ENCODE results near the gene COPZ1.

The COPZ1 gene

GRCh38 chr12:54379398-54380201 lies 54.7 kb downstream of the COPZ1 start:
- peak; percentile 86 to 88 for DNase-seq

- no peak for DNase-seq
Observed at GRCh38 chr12:54381136-54381535, 56.2 kb downstream of the COPZ1 start.

DNA sequence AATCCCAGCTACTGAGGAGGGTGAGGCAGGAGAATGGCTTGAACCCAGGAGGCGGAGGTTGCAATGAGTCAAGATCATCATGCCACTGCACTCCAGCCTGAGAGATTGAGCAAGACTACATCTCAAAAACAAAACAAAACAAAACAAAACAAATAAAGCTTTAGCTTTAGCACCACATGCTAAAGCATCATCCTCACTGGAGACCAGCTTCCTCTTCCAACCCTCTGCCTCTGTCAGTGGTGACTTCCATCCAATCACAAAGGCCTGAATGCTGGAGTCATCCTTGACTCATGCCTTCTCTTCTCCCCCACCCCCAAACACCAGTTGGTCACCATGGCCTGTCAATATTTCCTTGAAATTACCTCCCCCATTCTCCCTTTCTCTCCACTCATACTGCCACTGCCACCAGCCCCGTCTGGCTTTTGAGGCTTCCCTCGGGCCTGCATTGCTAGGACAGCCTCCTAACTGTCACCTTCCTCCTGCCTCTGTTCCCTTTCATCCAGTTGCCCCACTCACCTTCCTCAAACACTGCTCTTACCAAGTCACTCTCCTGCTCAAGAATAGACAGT lies 58.2 kb downstream of the COPZ1 start:
- DNase-seq, result peak in 1 of 2 donors; percentile 79

GRCh38 chr12:54384591-54385041 lies 59.7 kb downstream of the COPZ1 start, which contains the start of gene ZNF385A:
Gene ZNF385A (minus strand): TSS chr12:54384733. CDS start chr12:54384514, 219 bp downstream.
- peak in 1 of 2 donors; percentile 75 for DNase-seq

GRCh38 chr12:54385251-54385914 lies 60.5 kb downstream of the COPZ1 start:
- DNase-seq, result peak in 1 of 2 donors; percentile 59

GRCh38 chr12:54386403-54387113 lies 61.6 kb downstream of the COPZ1 start:
- no peak for DNase-seq

DNA sequence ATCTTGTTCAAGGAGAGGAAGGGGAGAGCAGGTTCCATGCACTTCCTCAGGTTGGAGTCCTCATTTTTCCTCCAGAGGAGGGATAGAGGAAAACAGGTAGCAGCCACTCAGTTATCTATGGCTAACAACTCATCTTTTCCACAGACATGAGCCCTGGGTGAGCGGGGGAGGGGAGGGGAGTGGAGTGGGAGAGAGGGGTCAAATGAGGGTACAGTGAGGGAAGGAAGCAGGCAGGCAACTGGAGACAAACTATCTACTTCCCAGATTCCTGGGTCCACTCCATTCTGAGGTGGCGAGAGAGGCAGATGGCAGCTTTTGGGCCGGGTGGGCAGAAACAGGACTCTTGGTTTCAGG lies 62.2 kb downstream of the COPZ1 start:
- no peak for DNase-seq

DNA sequence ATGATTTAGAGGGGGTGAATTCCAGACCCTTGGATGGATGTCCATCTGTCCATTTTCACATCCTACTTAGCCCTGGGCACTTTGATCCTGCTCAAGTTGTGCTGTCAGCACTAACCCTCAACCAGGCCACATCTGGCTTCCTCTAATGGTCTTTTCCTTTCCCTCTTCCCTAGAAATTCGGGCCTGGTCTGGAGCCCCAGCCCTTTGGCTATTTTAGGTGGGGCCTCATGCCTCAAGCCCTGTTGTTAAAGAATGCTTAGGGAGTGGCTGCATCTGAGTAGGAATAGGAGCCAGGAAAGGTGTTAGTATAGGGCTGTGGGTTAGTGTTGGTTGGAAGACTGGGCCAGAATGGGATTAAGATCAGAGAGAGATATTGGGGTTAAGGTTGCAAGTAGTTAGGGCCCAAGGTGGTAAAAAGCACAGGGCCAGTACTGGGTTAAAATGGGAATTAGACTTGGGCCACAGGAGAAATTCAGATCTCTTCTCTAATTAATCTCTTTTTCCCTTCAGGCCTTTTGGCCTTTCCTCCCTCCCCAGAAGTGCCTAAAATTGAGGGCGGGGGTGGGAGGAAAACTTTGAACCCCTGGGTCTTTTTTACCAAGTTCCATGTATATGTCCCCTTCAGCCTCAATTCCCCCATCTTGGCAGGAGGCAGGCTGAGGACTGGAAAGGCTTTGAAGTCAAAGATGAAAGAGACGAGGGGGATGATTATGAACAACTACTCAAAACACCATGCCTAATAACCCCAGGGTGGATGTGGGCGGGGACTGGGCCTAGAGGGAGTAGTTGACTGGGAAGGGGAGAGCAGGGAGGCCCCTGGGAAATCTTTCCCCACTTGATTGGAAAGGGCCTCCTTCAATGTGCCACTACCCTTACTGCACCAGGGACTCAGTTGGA lies 63.6 kb downstream of the COPZ1 start:
- no peak for DNase-seq

DNA sequence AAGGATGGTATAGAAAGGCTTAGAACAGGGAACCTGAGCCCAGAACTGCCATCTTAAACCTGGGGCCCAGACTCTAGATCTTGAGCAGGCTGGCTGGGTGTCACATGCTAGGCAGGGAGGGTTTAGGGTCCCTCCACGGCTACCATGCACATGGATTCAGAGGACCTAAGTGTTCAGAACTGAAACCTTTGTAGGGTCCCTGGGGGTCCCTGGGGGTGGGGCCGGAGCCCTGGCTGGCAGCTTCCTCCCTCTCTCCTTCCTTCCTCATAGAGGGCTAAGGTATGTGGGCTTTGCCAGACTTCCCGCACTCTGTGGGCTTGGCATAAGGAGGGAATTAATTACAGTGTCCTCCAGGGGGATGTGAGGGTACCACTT lies 64.2 kb downstream of the COPZ1 start:
- DNase-seq, result no peak

- DNase-seq, result no peak
Observed at GRCh38 chr12:54389607-54390175, 64.8 kb downstream of the COPZ1 start.

DNA sequence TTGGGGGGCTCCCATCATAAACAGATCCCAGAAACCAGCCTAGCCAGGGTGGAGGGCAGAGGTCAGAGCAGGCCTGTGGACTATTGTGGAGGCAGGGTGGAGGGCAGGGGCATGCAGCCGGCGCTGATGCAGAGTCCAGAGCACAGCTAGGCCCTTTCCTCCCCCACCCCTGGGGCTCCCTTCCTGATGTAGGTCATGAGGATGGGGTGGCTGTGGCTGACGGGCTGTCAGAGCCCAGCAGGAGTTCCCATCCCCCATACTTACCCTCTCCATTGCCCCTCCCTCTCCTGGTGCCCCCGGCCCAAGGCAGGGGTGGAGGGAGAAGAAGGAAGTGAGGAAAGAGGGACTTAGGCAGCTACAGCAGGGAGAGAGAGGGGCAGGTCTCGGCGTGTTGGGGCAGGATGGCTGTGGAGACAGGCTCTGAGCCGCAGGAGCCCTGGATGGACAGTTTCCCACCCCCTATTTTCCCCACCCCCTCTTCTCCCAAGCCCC lies 65.3 kb downstream of the COPZ1 start:
- DNase-seq, result peak in 1 of 2 donors; percentile 11

DNA sequence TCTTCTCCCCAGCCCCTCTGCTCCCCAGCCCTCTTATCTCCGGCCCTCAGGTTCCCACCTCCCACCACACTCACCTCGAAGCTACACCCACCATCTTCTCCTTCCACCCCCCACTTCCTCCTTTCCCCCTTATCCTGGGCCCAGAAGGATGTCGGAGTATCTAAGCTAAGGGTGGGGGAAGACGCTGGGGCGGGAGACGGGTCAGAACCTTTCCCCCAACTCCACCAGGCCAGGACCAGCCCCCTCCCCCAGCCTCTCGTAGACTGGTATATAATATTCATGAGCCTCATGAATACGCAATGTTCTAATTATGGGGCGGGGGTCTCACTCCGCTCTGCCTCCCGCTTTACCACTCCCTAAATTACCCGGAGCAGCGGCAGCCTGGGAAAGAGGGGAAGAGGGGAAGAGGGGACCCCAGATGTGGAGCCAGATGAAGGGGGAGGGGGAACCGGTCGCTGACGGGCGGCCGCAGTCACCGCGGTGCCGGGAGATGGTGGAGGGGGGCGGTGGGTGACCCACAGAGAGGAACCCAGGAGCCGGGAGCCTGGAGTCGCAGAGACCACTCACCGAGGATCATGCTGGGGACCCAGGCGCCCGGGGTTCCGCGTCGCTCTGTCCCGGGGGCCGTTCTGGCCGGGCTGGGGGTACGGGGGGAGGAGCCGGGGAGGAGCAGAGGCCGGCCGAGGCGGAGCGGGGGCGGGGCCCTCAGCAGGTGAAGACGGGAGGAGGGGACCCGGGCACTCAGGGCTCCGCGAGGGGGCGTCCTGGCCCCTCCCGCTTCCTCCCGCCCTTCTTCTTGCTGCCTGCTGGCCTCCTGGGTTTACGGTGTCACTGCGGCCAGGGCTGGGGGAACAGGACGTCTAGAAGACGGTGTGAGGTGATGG lies 66.0 kb downstream of the COPZ1 start:
- DNase-seq, result peak; percentile 74 to 77

DNA sequence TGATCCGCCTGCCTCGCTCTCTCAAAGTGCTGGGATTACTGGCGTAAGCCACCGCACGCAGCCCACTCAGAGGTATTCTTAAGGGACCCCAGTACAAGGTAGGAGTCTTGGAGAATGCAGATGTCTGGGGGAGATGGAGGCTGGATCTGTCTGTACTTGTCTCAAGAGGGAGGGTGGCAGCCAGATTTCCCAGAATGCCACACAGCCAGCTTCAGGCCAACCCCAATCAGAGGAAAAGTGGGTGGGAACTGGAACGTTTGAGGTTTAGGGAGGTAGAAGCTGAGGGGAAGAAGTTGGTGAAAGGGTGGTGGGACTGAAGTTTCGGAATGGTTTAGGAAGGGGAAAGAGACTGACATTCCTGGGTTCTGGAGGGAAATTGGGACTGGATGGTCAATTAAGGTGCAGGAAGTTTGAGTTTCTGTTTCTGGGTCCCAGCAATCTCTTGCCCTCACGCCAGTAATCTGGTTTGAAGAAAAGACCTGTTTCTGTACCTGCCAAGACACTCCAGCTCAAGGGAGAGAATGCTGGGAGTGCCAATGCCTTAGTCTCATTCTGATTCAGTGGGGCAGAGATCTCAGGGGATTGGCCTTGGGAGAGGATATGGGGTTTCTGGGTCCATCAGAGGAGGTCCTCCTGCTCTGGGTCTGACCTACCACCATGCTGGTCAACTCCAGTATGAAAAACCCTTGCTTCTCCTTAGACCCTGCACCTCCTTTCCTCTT lies 67.7 kb downstream of the COPZ1 start:
- no peak for DNase-seq

DNA sequence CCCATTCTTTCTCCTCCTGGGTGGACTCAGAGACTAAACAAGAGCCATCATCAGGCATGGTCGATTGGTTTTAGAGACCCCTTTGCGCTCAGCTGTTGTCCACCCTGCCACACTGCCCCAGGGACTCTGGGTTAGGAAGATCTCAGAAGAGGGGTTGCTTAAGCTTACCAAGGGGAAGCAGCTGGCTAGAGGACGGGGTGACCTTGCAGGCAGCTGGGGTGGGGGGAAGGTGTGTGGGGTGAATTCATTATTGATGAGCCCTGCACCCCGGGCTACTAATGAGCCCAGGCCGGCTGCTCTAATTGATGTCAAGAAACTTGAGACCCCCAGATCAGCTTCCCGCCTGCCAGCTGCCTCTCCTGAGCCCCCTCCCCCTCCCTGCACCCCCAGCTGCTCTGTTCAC lies 68.3 kb downstream of the COPZ1 start:
- no peak for DNase-seq

GRCh38 chr12:54393743-54394142 lies 68.8 kb downstream of the COPZ1 start:
- DNase-seq, result no peak

GRCh38 chr12:54394281-54394719 lies 69.4 kb downstream of the COPZ1 start:
- DNase-seq, result peak in 1 of 2 donors; percentile 41

- no peak for DNase-seq
Observed at GRCh38 chr12:54394986-54395385, 70.1 kb downstream of the COPZ1 start.

DNA sequence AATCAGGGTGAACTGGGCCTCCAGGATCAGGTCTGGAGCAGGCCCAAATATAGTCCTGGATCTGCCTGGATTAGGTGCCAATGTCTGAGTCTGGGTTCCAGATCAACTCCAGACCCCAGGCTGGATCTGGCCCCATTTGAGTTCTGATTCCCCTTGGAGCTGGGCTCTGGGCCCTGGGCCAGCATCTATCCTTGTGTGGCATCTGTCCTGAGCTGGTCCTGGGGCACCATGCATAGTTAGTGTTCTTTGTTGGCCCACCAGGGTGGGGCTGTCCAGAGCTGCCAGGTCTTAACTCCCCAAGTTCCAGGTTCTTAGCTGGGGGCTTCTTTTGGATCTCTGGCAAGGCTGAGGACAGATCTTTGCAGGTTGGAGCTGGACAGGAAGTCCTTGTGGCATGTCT lies 70.6 kb downstream of the COPZ1 start:
- DNase-seq, result no peak

GRCh38 chr12:54397157-54397556 lies 72.2 kb downstream of the COPZ1 start:
- no peak for DNase-seq

DNA sequence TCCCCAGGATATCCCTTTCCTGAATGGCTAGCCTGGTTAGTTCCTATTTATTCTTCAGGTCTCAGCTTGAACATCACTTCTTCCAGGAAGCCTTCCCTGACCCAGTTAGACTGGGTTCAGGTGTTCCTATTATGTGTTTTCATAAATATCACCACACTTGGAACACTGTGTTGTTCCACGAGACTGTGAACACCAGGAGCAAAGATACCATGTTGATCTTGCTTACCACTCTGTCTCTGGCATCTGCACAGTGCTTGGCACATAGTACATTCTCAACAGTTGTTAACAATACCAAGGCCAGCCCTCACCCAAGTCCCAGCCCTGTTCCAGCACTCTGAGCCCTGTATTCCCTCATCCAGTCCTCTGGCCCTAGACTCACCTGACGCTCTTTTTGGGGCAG lies 73.3 kb downstream of the COPZ1 start:
- no peak for DNase-seq

All from CD4-positive, alpha-beta T cell treated with Interleukin-1 beta for 1 hour (primary cell).